Measurements from ENCODE around the gene RPP14.

- no peak for TF ChIP-seq EZH2 (IDR thresholded peaks at IDR 0.05; ENCODE audit: borderline replicate concordance, low read depth, low read length, severe bottlenecking)
- TF ChIP-seq POLR2AphosphoS5 (IDR thresholded peaks at IDR 0.05; ENCODE audit: insufficient read depth, low read depth, low read length) = no peak
These were observed 34.7 kb downstream of the RPP14 start for GRCh38 chr3:58340594-58341244.

All from endothelial cell of umbilical vein (primary cell).